Gastroesophageal sphincter (tissue), 4 donors: ENCODE measurements around the gene LATS2. TPM values are rescaled to one million over a fixed set of nuclear protein-coding genes. Genes with fewer than 3 reads are reported as not detected.

Experiments
- ATAC-seq: fragments of 150-250 bp; one replicate; pipeline ENCODE4 v1.9.1; 2016; ENCODE audit warnings: mild to moderate bottlenecking, moderate library complexity
- H3K27ac ChIP-seq, 4 donors: fragments of 200-600 bp; sonication (generic) in 3 of 4; 1 replicate in 3 of 4; 2 replicates in 1 of 4; pipeline ENCODE4 v1.5.1; 2016 to 2019
- H3K27me3 ChIP-seq: fragments of 200-600 bp; sonication (generic); one replicate; pipeline ENCODE4 v1.5.1; 2019
- H3K36me3 ChIP-seq, 2 donors: fragments of 200-600 bp; sonication (generic); one replicate each; pipeline ENCODE4 v1.5.1; 2019; ENCODE audit warnings: control low read depth in 1 of 2
- H3K4me1 ChIP-seq, 3 donors: fragments of 200-600 bp; sonication (generic); 1 replicate in 2 of 3; 2 replicates in 1 of 3; pipeline ENCODE4 v1.5.1; 2016 to 2019; ENCODE audit warnings: control low read depth in 2 of 3
- H3K4me3 ChIP-seq, 2 donors: fragments of 200-600 bp; sonication (generic); one replicate each; pipeline ENCODE4 v1.5.1; 2019; ENCODE audit warnings: mild to moderate bottlenecking in 1 of 2, moderate library complexity in 1 of 2
- H3K9me3 ChIP-seq, 3 donors: fragments of 200-600 bp; sonication (generic); one replicate each; pipeline ENCODE4 v1.5.1; 2017 to 2019; ENCODE audit warnings: control low read depth in 2 of 3
- CTCF ChIP-seq, 4 experiments: fragments of 200-600 bp in 2 of 4; fragments of 450-650 bp in 2 of 4; sonication (generic) in 1 of 4; IDR thresholded peaks; one replicate each; pipeline ENCODE4 v1.5.1; 2017 to 2019; ENCODE audit warnings: antibody characterized with exemption in 4 of 4, mild to moderate bottlenecking in 2 of 4, moderate library complexity in 2 of 4
- EP300 ChIP-seq: sonication (generic); formaldehyde crosslinking; IDR thresholded peaks from one replicate; pipeline ENCODE4 v1.6.1; 2017; ENCODE audit warnings: antibody characterized with exemption, mild to moderate bottlenecking
- POLR2A ChIP-seq, 2 donors: fragments of 450-650 bp; IDR thresholded peaks; one replicate each; pipeline ENCODE4 v1.6.1; 2017; ENCODE audit warnings: antibody characterized with exemption in 2 of 2, mild to moderate bottlenecking in 2 of 2, moderate library complexity in 1 of 2
- POLR2AphosphoS5 ChIP-seq: sonication (generic); formaldehyde crosslinking; IDR thresholded peaks from one replicate; pipeline ENCODE4 v1.6.1; 2017; ENCODE audit warnings: antibody characterized with exemption
- WGBS, 2 donors: methylation state at CpG; one replicate each; pipeline ENCODE4 v1.1.5; 2018; ENCODE audit warnings: low coverage in 1 of 2; 5-methylcytosine and 5-hydroxymethylcytosine counted together
- total RNA-seq, 4 donors: library from RNA; depleted of rRNA; stranded (reverse); fragments of >200 nt; gene quantifications; one replicate each; pipeline ENCODE4 v1.1.0, GENCODE V29; 2016

LATS2 gene
- total RNA-seq, 4 donors from 2014 or later: 42.2 to 95.4 (median 56.5) TPM

GRCh38 chr13:20977394-20977793 lies 84.0 kb downstream of the LATS2 start:
- no peaks in the 10 kb centered on the region for H3K27me3 ChIP-seq
- TF ChIP-seq EP300 (no peak), POLR2A (IDR thresholded peaks at IDR 0.05) (no peak), CTCF (IDR thresholded peaks at IDR 0.05) (no peak)
- ATAC-seq: no peak
- no peak overlapping the region for H3K4me3 ChIP-seq
- H3K4me1 ChIP-seq: no peaks in the 10 kb centered on the region
- peaks cover 0 to 98% of the 10 kb centered on the region in 2 donors for H3K36me3 ChIP-seq
- WGBS, 2 donors: 88 to 90% methylated on average over 2 of the region's 2 CpGs
- H3K9me3 ChIP-seq: no peaks in the 10 kb centered on the region
- no peak overlapping the region for H3K27ac ChIP-seq

- H3K36me3 ChIP-seq: peaks cover 0 to 84% of the 10 kb centered on the region in 2 donors
- H3K4me3 ChIP-seq: no peak overlapping the region
- TF ChIP-seq POLR2AphosphoS5 (no peak), EP300 (no peak), CTCF (IDR thresholded peaks at IDR 0.05) (no peak), POLR2A (IDR thresholded peaks at IDR 0.05) (no peak)
- no peaks in the 10 kb centered on the region for H3K27me3 ChIP-seq
- 75 to 94% methylated on average over 1 to 15 of the region's 20 CpGs for WGBS, 2 donors
- no peaks in the 10 kb centered on the region for H3K4me1 ChIP-seq
- ATAC-seq: no peak
- H3K9me3 ChIP-seq: no peaks in the 10 kb centered on the region
- no peak overlapping the region for H3K27ac ChIP-seq
Measured at GRCh38 chr13:20974981-20975585, 86.3 kb downstream of the LATS2 start.

GRCh38 chr13:20973886-20974425 lies 87.4 kb downstream of the LATS2 start:
- ATAC-seq: no peak
- Histone ChIP-seq H3K4me1 (no peaks in the 10 kb centered on the region), H3K36me3 (peaks cover 0 to 73% of the 10 kb centered on the region in 2 donors), H3K9me3 (no peaks in the 10 kb centered on the region), H3K27me3 (no peaks in the 10 kb centered on the region), H3K4me3 (no peak overlapping the region), H3K27ac (no peak overlapping the region)
- WGBS, 2 donors: 71 to 81% methylated on average over 8 of the region's 8 CpGs
- TF ChIP-seq POLR2AphosphoS5 (no peak), CTCF (IDR thresholded peaks at IDR 0.05) (no peak), POLR2A (IDR thresholded peaks at IDR 0.05) (no peak), EP300 (no peak)

- 68 to 100% methylated on average over 1 to 2 of the region's 2 CpGs for WGBS, 2 donors
- TF ChIP-seq EP300: no peak
- TF ChIP-seq POLR2AphosphoS5: no peak
- TF ChIP-seq POLR2A (IDR thresholded peaks at IDR 0.05): no peak
- TF ChIP-seq CTCF (IDR thresholded peaks at IDR 0.05): no peak
- no peaks in the 10 kb centered on the region for H3K9me3 ChIP-seq
- H3K4me1 ChIP-seq: no peaks in the 10 kb centered on the region
- no peak for ATAC-seq
- H3K27ac ChIP-seq: no peak overlapping the region
- H3K4me3 ChIP-seq: no peak overlapping the region
- peaks cover 0 to 60% of the 10 kb centered on the region in 2 donors for H3K36me3 ChIP-seq
- H3K27me3 ChIP-seq: no peaks in the 10 kb centered on the region
Measured at GRCh38 chr13:20972731-20973130, 88.7 kb downstream of the LATS2 start.

- Histone ChIP-seq H3K9me3 (no peaks in the 10 kb centered on the region), H3K4me1 (no peaks in the 10 kb centered on the region), H3K36me3 (peaks cover 0 to 26% of the 10 kb centered on the region in 2 donors), H3K4me3 (no peak overlapping the region), H3K27me3 (no peaks in the 10 kb centered on the region), H3K27ac (no peak overlapping the region)
- 82 to 100% methylated on average over 1 of the region's 1 CpG for WGBS, 2 donors
- no peak for ATAC-seq
- no peak for TF ChIP-seq CTCF (IDR thresholded peaks at IDR 0.05)
- TF ChIP-seq EP300: no peak
- TF ChIP-seq POLR2A (IDR thresholded peaks at IDR 0.05): no peak
- TF ChIP-seq POLR2AphosphoS5: no peak
Measured at GRCh38 chr13:20969182-20969581, 92.2 kb downstream of the LATS2 start.
